B cell (primary cell): ENCODE results near the gene RACK1. TPM values are rescaled to one million over a fixed set of nuclear protein-coding genes. Genes with fewer than 3 reads are reported as not detected.

Source experiments
- ATAC-seq: fragments of 200-7000 bp; cut with Tn5 transposase; one replicate; pipeline ENCODE4 v1.10.0; 2021; ENCODE audit warnings: low read depth, mild to moderate bottlenecking, moderate number of reproducible peaks, moderate library complexity
- CTCF ChIA-PET: fragments of 350-600 bp; sonication (Branson Sonifier 250); formaldehyde crosslinking; loops from one replicate; lab custom pipeline; 2021; ENCODE audit warnings: antibody characterized with exemption, inconsistent platforms; lab: Charles Lee
- POLR2A ChIA-PET: fragments of 350-600 bp; sonication (Branson Sonifier 250); formaldehyde crosslinking; loops from one replicate; lab custom pipeline; 2021; ENCODE audit warnings: antibody characterized with exemption; lab: Charles Lee
- DNase-seq: peaks from one replicate; pipeline ENCODE4 v3.0.0; 2013
- H2AFZ ChIP-seq: 2 replicates; pipeline ENCODE4 v1.6.1; 2012; ENCODE audit warnings: mild to moderate bottlenecking, low read depth, low read length; ENCODE audit not compliant: insufficient read depth, poor library complexity, severe bottlenecking
- H3K27ac ChIP-seq, 2 donors: 1 replicate in 1 of 2; 2 replicates in 1 of 2; pipeline ENCODE4 v1.5.1; 2012 to 2013; ENCODE audit warnings: low read length in 2 of 2, mild to moderate bottlenecking in 2 of 2, moderate library complexity in 1 of 2
- H3K27me3 ChIP-seq, 4 experiments: fragments of 200-600 bp in 1 of 4; sonication (generic) in 1 of 4; replicated peaks in 1 of 4; 1 replicate in 2 of 4; 2 replicates in 2 of 4; pipeline versions ENCODE4 v1.6.1 to v1.7.0; 2013 to 2016; ENCODE audit warnings: low read length in 3 of 4, mild to moderate bottlenecking in 2 of 4, mixed read lengths in 1 of 4, moderate library complexity in 1 of 4; ENCODE audit not compliant: insufficient read depth in 4 of 4, control insufficient read depth in 3 of 4; ENCODE audit errors: control extremely low read depth in 1 of 4
- H3K36me3 ChIP-seq, 2 experiments: replicated peaks in 1 of 2; 1 replicate in 1 of 2; 2 replicates in 1 of 2; pipeline versions ENCODE4 v1.6.1 to v1.7.1; 2013; ENCODE audit warnings: low read length in 1 of 2; ENCODE audit not compliant: insufficient read depth in 2 of 2, control insufficient read depth in 1 of 2; ENCODE audit errors: control extremely low read depth in 1 of 2, extremely low read depth in 1 of 2
- H3K4me1 ChIP-seq, 2 donors: fragments of 200-600 bp in 1 of 2; sonication (generic) in 1 of 2; 1 replicate in 1 of 2; 2 replicates in 1 of 2; pipeline versions ENCODE4 v1.5.1 to v1.6.1; 2013 to 2017; ENCODE audit warnings: low read length in 2 of 2; ENCODE audit not compliant: control insufficient read depth in 2 of 2, insufficient read depth in 2 of 2
- H3K4me2 ChIP-seq: replicated peaks from 2 replicates; pipeline ENCODE3; 2012; ENCODE audit warnings: mild to moderate bottlenecking, low read depth, low read length; ENCODE audit not compliant: poor library complexity, severe bottlenecking
- H3K4me3 ChIP-seq, 5 experiments: fragments of 200-600 bp in 1 of 5; sonication (generic) in 1 of 5; 1 replicate in 3 of 5; 2 replicates in 2 of 5; pipeline versions ENCODE4 v1.5.1 to v1.7.0; 2011 to 2016; ENCODE audit warnings: low read length in 4 of 5, mild to moderate bottlenecking in 4 of 5, low read depth in 2 of 5, control low read depth in 1 of 5, moderate library complexity in 1 of 5; ENCODE audit not compliant: insufficient read depth in 1 of 5; ENCODE audit errors: control extremely low read depth in 1 of 5, extremely low read depth in 1 of 5
- H3K79me2 ChIP-seq: fragments of 200-600 bp; sonication (generic); one replicate; pipeline ENCODE4 v1.6.0; 2016; ENCODE audit warnings: low read length; ENCODE audit not compliant: control insufficient read depth, insufficient read depth
- H3K9ac ChIP-seq: fragments of 200-600 bp; sonication (generic); 2 replicates; pipeline ENCODE4 v1.6.1; 2017; ENCODE audit warnings: mild to moderate bottlenecking, low read length, moderate library complexity
- H3K9me3 ChIP-seq, 3 donors: one replicate each; pipeline versions ENCODE4 v1.6.1 to v1.7.1; 2013; ENCODE audit warnings: low read length in 2 of 3; ENCODE audit not compliant: control insufficient read depth in 2 of 3, insufficient read depth in 1 of 3; ENCODE audit errors: control extremely low read depth in 1 of 3
- H4K20me1 ChIP-seq: 2 replicates; pipeline ENCODE4 v1.6.0; 2012; ENCODE audit warnings: mild to moderate bottlenecking, low read length; ENCODE audit not compliant: insufficient read depth, control insufficient read depth, poor library complexity, severe bottlenecking
- H3K27ac Mint-ChIP-seq: one replicate; pipeline ENCODE4 v1.8.0; 2021; ENCODE audit warnings: mixed read lengths
- H3K27me3 Mint-ChIP-seq: one replicate; pipeline ENCODE4 v1.8.0; 2021; ENCODE audit warnings: mixed read lengths
- H3K4me1 Mint-ChIP-seq: one replicate; pipeline ENCODE4 v1.8.0; 2021; ENCODE audit warnings: mixed read lengths
- H3K4me3 Mint-ChIP-seq: one replicate; pipeline ENCODE4 v1.8.0; 2021; ENCODE audit warnings: mixed read lengths
- H3K9me3 Mint-ChIP-seq: one replicate; pipeline ENCODE4 v1.8.0; 2022; ENCODE audit warnings: mixed read lengths; ENCODE audit not compliant: insufficient read depth
- EZH2 ChIP-seq: IDR thresholded peaks from 2 replicates; pipeline ENCODE4 v1.6.1; 2012; ENCODE audit warnings: borderline replicate concordance, low read depth, mild to moderate bottlenecking, moderate library complexity, low read length; ENCODE audit not compliant: insufficient read depth, poor library complexity, severe bottlenecking
- WGBS: methylation state at CpG from one replicate; pipeline ENCODE4 v1.1.5; 2013; ENCODE audit warnings: missing lambda C conversion rate; ENCODE audit not compliant: insufficient coverage; 5-methylcytosine and 5-hydroxymethylcytosine counted together
- intact Hi-C: fragments of 100-400 bp; cut with micrococcal nuclease; formaldehyde crosslinking; loops from one replicate; pipeline ENCODE4 v1.10.0; 2022
- polyA plus RNA-seq: library from polyadenylated mRNA; depleted of rRNA; stranded (reverse); fragments of >200 nt; gene quantifications from 2 replicates; pipeline ENCODE4 v1.2.3, GENCODE V29; 2012
- total RNA-seq, 2 donors: library from RNA; stranded (reverse); fragments of 120-200 nt in 1 of 2; gene quantifications; 1 replicate in 1 of 2; 2 replicates in 1 of 2; pipeline versions ENCODE4 v1.2.3 to v1.2.4, GENCODE V29; 2013 to 2022
- TF ChIP-seq, protein P1 (sequence below): fragments of 200-600 bp; IDR thresholded peaks from one replicate; pipeline ENCODE4 v1.8.0; 2022; ENCODE audit warnings: antibody characterized with exemption, mild to moderate bottlenecking

Gene RACK1
- total and polyA plus RNA-seq, 2 donors (not counting 1 experiment from before 2014, with no cell fraction given): 2,047 to 4,130 TPM

DNA sequence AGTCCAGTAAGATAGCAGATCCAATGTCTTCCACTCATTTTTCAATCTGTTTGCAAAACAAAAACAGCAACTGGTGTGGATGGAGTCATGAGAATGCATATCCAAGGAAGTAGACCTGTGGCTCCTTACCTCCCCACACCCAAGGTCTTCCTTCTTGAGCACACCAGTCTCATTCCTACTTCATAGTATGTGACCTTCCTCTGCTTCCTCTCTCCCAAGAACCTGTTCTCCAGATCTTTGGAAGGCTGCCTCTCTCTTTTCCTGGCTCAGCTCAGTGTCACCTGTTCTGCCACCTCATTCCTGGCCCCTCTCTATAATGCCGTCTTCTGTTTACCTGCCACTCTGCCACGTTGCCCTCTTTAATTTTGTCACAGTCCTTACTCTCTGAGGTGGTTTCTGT lies 30.8 kb downstream of the RACK1 start:
- no peaks in the 10 kb centered on the region for H3K79me2 ChIP-seq
- no peak overlapping the region for H3K4me2 ChIP-seq
- H2AFZ ChIP-seq: no peak overlapping the region
- DNase-seq: no peak
- H3K27me3 ChIP-seq: no peaks in the 10 kb centered on the region
- H3K27ac ChIP-seq: no peak overlapping the region
- no peaks in the 10 kb centered on the region for H3K36me3 ChIP-seq
- no peak for ATAC-seq
- no peak overlapping the region for H3K4me3 Mint-ChIP-seq
- no peak overlapping the region for H3K27ac Mint-ChIP-seq
- ChIA-PET POLR2A (interaction anchor here (0.9 kb wide), 1 partner anchor 13 kb away, joined by 5 read pairs; no protein-coding TSS in a partner anchor), CTCF (interaction anchor here (1.7 kb wide), 1 partner anchor 23 kb away, joined by 5 read pairs; no protein-coding TSS in a partner anchor)
- intact Hi-C loops: loop anchor here (10.0 kb wide), 1 partner anchor 48 kb away; no protein-coding TSS in a partner anchor
- no peaks in the 10 kb centered on the region for H3K27me3 Mint-ChIP-seq
- whole genome bisulfite sequencing: no CpG with 5 or more reads among the region's 2 CpGs
- peaks cover 7% of the 10 kb centered on the region for H4K20me1 ChIP-seq
- H3K9me3 ChIP-seq: peaks cover 0 to 8% (median 0%) of the 10 kb centered on the region in 3 donors
- H3K9me3 Mint-ChIP-seq: no peaks in the 10 kb centered on the region
- H3K9ac ChIP-seq: no peak overlapping the region
- H3K4me1 Mint-ChIP-seq: peaks cover 18% of the 10 kb centered on the region
- H3K4me3 ChIP-seq: no peak overlapping the region
- no peak for TF ChIP-seq EZH2
- TF ChIP-seq, protein P1, sequence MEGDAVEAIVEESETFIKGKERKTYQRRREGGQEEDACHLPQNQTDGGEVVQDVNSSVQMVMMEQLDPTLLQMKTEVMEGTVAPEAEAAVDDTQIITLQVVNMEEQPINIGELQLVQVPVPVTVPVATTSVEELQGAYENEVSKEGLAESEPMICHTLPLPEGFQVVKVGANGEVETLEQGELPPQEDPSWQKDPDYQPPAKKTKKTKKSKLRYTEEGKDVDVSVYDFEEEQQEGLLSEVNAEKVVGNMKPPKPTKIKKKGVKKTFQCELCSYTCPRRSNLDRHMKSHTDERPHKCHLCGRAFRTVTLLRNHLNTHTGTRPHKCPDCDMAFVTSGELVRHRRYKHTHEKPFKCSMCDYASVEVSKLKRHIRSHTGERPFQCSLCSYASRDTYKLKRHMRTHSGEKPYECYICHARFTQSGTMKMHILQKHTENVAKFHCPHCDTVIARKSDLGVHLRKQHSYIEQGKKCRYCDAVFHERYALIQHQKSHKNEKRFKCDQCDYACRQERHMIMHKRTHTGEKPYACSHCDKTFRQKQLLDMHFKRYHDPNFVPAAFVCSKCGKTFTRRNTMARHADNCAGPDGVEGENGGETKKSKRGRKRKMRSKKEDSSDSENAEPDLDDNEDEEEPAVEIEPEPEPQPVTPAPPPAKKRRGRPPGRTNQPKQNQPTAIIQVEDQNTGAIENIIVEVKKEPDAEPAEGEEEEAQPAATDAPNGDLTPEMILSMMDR: no peak
- peaks cover 9 to 14% of the 10 kb centered on the region in 2 donors for H3K4me1 ChIP-seq

DNA sequence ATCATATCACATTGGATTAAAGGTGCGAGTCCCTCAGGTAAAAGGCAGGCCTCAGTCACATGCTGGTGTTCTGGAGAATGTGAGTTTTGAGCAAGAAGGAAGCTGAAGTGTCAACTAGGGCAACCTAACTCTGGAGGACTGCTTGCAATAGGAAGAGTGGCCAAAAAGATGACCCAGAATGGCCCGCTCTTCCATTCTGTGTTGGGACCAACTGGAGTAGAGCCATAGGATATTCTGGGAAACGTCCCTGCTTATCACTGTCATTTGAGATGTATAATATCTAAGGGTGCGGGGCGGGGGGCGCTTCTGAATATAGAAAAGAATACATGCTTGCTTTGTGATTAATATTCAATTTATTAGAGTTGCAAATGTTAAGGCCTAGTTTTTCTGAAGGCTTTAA lies 31.6 kb downstream of the RACK1 start:
- Histone ChIP-seq H3K4me3 (no peak overlapping the region), H4K20me1 (peaks cover 7% of the 10 kb centered on the region), H3K9me3 (peaks cover 0 to 14% (median 2%) of the 10 kb centered on the region in 3 donors), H3K36me3 (no peaks in the 10 kb centered on the region), H3K79me2 (no peaks in the 10 kb centered on the region), H3K9ac (no peak overlapping the region), H3K27ac (no peak overlapping the region), H3K4me2 (no peak overlapping the region), H3K4me1 (peaks cover 9 to 18% of the 10 kb centered on the region in 2 donors), H2AFZ (no peak overlapping the region), H3K27me3 (no peaks in the 10 kb centered on the region)
- H3K9me3 Mint-ChIP-seq: no peaks in the 10 kb centered on the region
- ChIA-PET POLR2A (interaction anchor here (0.9 kb wide), 1 partner anchor 12 kb away, joined by 5 read pairs; no protein-coding TSS in a partner anchor), CTCF (interaction anchor here (1.7 kb wide), 1 partner anchor 22 kb away, joined by 5 read pairs; no protein-coding TSS in a partner anchor)
- TF ChIP-seq, protein P1: no peak
- no peak for TF ChIP-seq EZH2
- H3K4me3 Mint-ChIP-seq: no peak overlapping the region
- ATAC-seq (no peak), DNase-seq (no peak)
- intact Hi-C loops: loop anchor here (10.0 kb wide), 1 partner anchor 47 kb away; no protein-coding TSS in a partner anchor
- H3K27me3 Mint-ChIP-seq: no peaks in the 10 kb centered on the region
- no peak overlapping the region for H3K27ac Mint-ChIP-seq
- peaks cover 18% of the 10 kb centered on the region for H3K4me1 Mint-ChIP-seq
- 100% methylated on average over 5 of the region's 6 CpGs for WGBS
